IMR-90 (cell line): Measurements from ENCODE around the gene CAMK2G.

Experiments
- CTCF ChIP-seq: conservative IDR thresholded peaks from 2 replicates; pipeline ENCODE4 v1.5.1; 2012; ENCODE audit warnings: mild to moderate bottlenecking, low read depth, low read length, improper control_type of control experiment
- ELK1 ChIP-seq: fragments of 150-350 bp; IDR thresholded peaks from 2 replicates; pipeline ENCODE4 v1.6.1; 2016; ENCODE audit warnings: low read depth, mild to moderate bottlenecking, low read length, moderate library complexity, borderline replicate concordance

- TF ChIP-seq CTCF (no peak), ELK1 (no peak)
Observed at GRCh38 chr10:73779539-73780197, 94.7 kb downstream of the CAMK2G start.
